HG03103 (cell line): Measurements from ENCODE around the gene MLLT6.

Source experiments
- ATAC-seq: cut with Tn5 transposase; IDR thresholded peaks from one replicate; pipeline ENCODE4 v1.9.1; 2021; ENCODE audit warnings: low read depth; ENCODE audit not compliant: unreplicated experiment

The MLLT6 gene

GRCh38 chr17:38674749-38675615 lies 30.1 kb upstream of the MLLT6 start, which contains the start of gene EPOP:
TSS of gene EPOP (minus strand) at chr17:38674957. CDS start at chr17:38674495, 462 bp downstream.
- ATAC-seq, result peak; percentile 67

DNA sequence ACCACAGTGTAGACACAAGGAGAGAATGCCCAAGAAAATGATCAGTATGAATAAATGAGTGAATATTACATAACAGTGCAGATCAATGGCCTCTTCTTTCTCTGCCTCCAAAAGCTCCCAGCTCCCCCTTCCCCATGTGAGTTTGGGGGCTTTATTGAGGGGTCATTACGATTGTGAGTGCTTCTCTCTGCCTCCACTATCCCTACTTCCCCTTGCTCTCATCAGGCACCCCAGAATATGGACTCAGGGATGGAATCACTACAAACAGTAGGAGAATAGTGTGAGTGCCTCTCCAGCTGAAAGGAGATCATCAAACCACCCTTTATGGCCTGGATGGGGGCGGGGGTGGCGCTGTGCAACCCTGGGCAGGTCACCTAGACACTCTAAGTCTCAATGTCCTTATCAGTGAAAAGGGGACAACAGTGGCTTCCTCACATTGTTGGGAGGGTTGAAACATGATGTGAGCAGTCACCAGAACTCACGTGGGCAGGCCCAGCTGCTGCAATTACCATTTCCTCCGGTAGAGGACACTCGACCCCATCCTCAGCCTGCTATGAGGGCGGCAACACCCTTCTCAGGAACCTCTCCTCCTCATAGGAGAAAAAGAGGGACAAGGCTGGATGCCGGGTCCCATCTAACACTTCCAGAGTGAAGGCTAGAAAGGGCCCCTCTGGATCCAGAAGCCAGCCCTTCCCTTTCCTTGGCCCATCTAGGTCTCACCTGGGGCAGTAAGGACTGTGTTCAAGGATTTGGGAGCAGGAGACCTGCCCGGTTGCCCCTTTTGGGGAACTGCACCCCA lies 28.2 kb upstream of the MLLT6 start:
- ATAC-seq, result no peak

- no peak for ATAC-seq
Measured at GRCh38 chr17:38677819-38678218, 27.3 kb upstream of the MLLT6 start.

DNA sequence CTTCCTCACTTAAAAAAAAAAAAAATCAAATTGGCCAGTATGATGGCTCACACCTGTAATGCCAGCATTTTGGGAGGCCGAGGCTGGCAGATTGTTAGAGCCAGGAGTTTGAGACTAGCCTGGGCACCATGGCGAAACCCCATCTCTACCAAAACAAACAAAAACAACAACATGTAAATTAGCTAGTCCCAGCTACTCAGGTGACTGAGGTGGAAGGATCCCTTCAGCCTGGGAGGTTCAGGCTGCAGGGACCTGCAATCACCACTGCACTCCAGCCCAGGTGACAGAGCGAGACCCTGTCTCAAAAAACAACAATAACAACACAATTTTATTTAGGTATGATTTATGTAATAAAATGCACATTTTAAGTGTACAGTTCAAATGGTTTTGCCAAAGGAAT lies 24.0 kb upstream of the MLLT6 start:
- no peak for ATAC-seq

DNA sequence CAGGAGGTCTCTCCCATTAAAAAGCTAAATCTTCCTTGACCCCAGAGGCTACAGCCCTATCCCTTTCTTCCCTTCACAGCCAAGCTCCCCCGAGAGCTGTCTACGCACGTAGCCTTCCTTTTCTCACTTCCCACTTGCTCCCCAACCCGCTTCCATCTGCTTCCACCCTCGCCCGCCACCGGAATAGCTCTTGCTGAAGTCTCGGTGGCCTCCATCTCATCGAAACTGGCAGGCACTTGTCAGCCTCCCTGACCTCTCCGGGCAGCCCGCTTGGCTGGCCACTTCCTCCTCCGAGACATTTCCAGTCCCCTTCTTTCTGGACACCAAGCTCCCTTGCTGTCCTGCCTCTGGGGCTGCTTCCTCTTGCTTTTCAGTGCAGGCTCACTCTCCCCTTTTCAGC lies 19.6 kb upstream of the MLLT6 start:
- no peak for ATAC-seq

- no peak for ATAC-seq
Measured at GRCh38 chr17:38687286-38687685, 17.8 kb upstream of the MLLT6 start.

DNA sequence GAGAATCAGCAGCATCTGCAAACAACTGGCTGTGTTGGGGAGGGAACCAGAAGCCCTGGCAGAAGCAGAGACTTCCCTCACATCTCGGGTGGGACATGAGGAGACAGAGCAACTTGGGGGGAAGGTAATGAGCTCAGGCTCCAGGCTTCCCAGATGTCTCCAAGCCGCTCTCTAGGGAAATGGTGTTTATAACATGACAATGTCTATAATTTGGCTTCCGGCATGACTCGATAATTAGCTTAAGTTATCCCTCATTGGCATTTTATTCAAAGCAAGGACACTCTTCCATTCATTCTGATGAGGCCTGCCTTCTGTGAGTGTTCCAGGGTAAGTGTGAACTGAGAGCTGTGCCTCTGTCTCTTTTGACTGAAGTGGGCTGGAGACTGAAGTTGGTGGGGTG lies 14.7 kb upstream of the MLLT6 start:
- ATAC-seq, result no peak

- no peak for ATAC-seq
Measured at GRCh38 chr17:38691154-38691553, 13.9 kb upstream of the MLLT6 start.

- no peak for ATAC-seq
Measured at GRCh38 chr17:38693700-38694329, 11.3 kb upstream of the MLLT6 start.

DNA sequence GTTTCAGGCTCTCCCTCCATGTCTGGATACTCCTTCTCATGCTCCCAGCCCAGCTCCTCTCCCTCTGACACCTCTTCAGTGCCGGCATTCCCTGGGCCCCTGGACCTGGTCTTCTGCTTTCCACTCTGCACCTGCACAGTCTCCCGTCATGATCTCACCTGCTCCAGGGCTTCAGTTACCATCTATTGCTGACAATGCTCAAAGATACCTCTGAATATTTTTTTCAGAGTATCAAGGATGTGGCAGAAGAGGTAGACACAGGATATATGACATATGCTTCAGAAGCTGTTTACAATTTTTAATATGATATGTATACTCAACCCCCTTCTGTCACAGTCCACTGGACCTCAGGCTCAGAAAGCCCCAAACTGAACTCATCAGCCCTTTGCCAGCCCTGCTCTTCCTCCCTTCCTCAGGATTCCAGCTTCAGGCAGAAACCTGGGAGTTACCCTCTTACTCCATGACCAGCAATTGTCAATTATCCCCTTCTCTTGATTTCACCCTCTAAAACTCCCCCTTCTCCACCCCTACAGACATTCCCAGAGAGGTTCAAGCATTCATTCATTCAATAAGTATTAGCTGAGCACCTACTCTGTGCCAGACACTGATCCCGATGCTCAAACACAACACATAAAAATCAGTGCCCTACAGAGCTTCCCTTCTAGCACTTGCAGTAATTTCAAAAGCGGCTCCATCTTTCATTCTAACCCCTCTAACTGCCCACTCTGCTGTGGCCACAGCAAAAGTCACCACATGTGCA lies 7.8 kb upstream of the MLLT6 start:
- no peak for ATAC-seq

DNA sequence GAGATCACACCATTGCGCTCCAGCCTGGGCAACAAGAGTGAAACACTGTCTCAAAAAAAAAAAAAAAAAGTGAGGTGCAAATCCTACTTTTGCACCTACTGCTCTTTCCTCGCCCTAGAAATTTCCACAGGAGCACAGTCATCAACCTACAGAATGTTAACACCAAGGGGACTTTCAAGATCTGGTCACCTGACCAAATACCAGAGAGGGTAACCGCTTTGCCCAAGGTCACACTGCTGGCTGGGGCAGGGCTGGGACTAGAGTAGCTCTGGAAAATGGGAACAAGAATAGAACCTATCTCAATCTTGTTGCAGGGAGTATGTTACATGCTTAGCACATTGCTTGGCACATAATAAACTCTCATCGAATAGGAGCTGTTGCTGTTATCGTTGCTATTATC lies 6.3 kb upstream of the MLLT6 start:
- no peak for ATAC-seq

DNA sequence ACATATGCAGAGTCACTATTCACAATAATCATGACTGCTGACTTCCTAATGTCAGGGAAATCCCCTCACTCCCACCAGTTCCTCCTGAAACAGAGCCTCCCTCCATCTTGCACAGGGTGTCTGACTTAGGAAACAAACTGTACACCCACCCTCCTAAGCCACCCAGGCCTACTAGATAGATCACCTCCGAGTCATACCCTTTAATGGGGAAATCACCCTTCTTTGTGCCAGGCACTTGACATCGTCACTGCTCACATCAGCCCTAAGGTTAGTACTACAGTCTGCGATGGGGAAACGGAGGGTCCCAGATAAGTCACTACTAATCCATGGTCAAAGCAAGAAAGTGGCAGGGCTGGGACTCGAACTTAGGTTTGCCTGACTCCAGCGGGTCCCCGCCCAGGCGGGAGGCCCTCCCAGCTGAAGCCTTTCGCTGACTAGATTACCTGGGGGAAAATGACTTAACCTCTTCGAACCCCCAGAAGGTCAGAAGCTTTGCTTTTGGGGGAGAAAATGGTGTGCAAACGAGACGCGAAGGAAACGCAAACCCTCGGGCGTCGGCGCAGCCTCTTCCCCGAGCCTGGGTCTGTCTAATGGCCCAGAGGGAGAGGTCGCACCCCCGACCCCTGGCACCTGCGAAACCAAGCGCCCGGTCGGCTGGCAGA lies 3.4 kb upstream of the MLLT6 start:
- ATAC-seq, result no peak

DNA sequence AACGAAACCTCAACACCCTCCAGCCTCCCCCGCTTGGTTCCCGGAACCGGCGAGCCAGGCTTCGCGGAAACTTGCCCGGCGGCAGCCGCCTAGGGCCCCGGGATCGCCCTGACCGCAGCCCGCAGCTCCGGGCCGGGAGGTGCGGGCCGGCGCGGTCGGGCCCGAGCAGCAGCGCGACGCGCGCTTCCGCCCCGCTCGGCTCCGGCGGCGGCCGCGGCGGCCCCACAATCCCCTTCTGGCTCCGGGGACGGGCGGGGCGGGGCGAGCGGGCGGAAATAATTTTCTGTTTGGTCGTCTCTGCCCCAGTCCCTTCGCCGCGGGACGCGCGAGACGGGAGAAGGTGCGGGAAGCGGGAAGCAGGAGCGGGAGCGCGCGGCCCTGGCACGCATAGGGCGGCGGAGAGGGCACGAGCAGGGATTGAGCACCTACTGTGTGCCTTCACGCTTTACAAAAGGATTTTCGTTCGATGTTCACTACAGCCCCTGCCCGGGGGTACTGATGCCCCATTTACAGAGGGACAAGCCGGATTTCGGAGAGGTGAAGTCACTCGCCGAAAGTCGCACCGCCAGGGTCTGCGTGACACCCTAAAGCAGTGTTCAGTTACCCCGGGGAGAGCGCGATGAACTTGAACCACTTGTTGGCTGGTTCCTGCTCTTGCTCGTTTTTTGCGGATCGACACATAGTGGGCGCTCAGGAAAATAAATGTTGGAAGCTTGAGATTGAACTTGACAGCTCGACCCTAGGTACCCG lies 2.7 kb upstream of the MLLT6 start:
- no peak for ATAC-seq

DNA sequence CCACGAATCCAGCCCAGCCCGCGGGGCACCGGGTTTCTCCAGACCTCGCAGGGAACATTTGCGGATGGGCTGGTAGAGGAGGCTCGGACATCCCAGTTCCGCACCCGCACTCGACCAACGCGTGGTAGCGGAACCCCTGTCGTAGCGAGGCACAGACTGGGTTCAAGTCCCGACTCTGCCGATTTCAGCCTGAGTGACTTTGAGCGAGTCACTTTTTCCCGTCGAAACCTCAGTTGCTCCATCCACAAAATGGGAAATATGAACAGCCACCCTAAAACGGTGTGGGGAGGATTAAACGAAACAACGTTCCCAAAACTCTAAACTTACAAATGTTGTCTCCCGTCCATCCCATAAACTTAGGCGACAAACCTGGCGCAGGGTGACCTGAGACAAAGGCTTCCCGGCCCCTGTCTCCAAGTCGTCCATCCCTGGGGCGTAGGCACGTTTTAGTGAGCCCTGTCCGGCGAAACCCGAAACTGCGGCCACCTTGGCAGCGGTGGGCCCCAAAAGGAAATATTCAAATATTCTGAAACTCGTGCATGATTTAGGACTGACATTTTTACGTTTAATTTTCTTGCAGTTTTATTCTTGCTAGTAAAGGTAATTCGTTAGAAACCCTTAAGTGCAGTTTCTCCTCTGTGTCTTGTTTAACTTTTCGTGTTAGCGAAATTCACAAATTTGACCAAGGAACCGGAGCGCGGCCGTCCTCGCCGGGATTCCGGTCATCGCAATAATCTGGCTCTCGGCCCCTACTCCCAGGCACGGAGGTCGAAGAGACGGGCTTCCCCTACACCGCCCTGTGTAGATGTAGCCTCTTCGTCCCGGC lies 1.9 kb upstream of the MLLT6 start:
- no peak for ATAC-seq

DNA sequence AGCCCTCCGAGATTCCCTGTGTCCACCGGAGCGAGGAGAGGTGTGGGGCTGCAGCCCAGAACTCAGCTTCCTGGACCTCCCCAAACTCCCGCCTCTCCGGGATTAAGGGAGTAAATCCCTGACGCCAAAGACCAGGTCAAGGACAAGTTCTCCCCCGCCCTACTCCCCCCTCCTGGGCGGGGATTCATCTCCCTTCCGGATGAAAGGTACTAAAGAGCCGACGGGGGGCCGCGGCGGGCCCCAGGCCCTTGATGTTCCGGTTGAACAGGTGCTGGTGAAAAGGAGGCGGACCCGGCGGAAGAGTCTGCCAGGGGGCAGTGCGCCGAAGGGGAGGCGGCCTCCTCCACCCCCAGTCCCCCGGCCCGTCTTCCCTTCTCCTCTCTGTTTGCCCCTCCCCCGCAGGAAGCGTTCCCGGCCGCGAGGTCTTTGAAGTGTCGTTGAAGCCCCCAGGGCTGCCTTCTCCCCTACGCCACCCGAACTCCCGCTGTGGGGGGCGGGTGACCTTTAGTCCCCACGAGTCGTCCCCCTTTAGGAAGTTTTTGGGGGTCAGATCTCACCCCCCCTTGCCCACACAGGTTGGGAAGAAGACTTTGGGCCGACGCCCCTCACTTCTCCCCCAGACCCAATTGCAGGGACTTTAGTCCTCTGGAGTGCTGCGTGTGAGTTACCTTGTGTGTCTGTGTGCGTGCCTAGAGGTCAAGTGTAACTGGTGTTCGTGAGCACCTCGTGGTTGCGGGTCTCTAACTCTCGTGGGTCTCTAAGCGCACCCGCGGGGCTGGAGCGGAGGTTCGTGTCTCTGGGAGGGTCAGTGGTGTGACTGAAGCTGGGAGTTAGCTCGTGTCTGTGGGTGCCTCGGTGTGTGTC lies 1.1 kb upstream of the MLLT6 start:
- ATAC-seq, result no peak

- no peak for ATAC-seq
Measured at GRCh38 chr17:38705523-38705802, 390 bp downstream of the MLLT6 start.

- ATAC-seq, result no peak
Measured at GRCh38 chr17:38705803-38706504, 881 bp downstream of the MLLT6 start.
